T-helper 1 cell treated with Interleukin-12 subunit alpha and Interleukin-12 subunit beta and Interleukin-4 antibody, amounts not matched to agents 30 ng/mL and 1 ng/mL, for 36 hours (primary cell): Measurements from ENCODE around the gene CELSR1. TPM values are rescaled to one million over a fixed set of nuclear protein-coding genes. Genes with fewer than 3 reads are reported as not detected.

Experiments
- intact Hi-C: fragments of 100-400 bp; cut with micrococcal nuclease; formaldehyde crosslinking; loops from one replicate; pipeline ENCODE4 v1.15.1; 2024
- total RNA-seq: library from RNA; stranded (reverse); gene quantifications from 2 replicates; pipeline ENCODE4 v1.2.3, GENCODE V29; 2022

The CELSR1 gene
- total RNA-seq, 1 donor from 2014 or later = 0.47 TPM

GRCh38 chr22:46557736-46558480, 20.5 kb upstream of the CELSR1 start:
- intact Hi-C loops = no loop called here

DNA sequence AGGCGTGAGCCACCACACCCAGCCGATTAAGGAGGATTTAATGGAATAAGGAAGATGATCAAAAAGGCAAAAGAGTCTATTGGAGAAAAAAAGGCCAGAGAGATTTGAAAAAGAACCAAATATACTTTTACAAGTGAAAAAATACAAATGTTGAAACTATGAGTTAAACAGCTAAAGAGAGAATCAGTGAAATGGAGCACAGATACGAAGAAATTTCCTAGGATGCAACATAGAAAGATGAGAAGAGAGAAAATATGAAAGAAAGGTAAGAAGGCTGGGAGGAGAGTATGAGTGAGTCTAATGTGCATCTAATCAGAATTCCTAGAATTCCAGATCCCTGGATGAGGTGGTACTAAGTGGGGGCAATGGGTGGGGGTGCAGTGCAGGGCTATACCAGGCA, 19.4 kb upstream of the CELSR1 start:
- intact Hi-C loops = no loop called here

GRCh38 chr22:46553189-46553588, 15.8 kb upstream of the CELSR1 start:
- intact Hi-C loops = no loop called here

DNA sequence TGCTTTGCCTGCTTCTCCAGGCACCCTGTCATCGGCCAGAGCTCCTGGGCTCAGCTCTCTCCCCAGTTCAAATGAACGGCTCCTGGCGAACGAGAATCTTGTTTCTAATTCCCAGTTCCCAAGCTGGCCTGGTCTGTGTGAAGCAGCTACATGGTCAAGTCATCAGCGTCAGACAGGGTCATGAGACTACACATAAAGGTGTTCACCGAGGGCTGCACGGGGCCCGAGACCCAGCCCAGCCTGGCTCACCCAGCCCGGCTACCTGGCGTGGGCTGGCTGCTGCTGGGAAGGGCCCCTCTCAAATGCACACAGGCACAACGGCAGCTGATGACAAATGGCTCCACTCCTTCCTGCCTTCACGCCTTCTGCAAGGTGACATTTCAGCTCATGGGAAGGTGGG, 14.6 kb upstream of the CELSR1 start:
- intact Hi-C loops = no loop called here

DNA sequence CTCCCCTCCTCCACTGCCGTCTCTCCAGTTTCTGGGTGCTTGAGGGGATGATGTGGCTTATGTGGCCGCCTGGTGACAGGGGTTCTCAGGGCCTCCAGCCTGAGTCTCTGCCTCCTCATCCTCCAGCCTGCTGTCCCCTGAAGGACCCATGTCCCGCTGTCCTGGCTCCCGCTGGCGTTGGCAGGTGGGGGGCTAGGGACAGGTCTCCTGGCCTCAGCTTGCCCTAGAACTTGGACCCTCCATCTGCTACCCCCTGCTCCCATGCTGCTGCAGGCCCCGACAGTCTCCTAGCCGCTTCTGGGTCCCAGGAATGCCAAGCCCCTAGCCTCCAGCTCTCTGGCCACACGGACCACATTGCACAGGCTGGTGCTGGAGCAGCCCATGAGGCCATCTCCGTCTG, 13.9 kb upstream of the CELSR1 start:
- intact Hi-C loops = no loop called here

DNA sequence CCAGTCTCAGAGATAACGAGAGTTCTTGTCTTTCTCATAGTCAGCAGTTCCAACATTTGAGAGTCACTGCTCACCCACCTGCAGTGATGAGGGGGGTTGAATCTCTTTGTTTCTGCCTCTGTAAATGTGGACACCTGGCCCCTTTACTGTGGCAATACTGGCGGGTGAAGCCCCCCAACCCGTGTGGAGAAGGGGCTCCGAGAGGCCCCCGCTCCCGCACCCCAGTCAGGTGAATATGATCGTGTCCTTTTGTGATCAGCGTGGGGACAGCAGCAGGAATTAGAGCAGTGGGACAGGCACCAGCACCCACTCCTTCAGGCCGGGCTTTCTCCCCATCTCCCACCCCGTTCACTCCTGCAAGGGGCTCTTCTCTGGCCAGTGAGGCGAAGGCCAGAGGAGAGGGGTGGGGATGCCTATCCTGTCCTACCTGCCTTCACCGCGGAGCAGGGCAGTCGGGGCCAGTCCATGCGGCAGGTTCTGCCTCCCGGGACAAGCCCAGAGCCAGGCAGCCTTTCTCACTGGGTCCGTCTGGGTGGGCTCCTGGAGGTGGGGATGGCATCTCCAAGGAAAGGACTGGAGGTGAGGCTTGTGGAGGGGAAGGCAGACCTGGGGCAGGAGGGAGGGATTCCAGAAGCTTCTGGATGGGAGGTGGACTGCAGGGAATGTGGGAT, 12.7 kb upstream of the CELSR1 start:
- intact Hi-C loops = no loop called here

GRCh38 chr22:46549563-46549840, 12.1 kb upstream of the CELSR1 start:
- intact Hi-C loops = no loop called here

GRCh38 chr22:46547883-46548244, 10.4 kb upstream of the CELSR1 start:
- intact Hi-C loops = no loop called here

DNA sequence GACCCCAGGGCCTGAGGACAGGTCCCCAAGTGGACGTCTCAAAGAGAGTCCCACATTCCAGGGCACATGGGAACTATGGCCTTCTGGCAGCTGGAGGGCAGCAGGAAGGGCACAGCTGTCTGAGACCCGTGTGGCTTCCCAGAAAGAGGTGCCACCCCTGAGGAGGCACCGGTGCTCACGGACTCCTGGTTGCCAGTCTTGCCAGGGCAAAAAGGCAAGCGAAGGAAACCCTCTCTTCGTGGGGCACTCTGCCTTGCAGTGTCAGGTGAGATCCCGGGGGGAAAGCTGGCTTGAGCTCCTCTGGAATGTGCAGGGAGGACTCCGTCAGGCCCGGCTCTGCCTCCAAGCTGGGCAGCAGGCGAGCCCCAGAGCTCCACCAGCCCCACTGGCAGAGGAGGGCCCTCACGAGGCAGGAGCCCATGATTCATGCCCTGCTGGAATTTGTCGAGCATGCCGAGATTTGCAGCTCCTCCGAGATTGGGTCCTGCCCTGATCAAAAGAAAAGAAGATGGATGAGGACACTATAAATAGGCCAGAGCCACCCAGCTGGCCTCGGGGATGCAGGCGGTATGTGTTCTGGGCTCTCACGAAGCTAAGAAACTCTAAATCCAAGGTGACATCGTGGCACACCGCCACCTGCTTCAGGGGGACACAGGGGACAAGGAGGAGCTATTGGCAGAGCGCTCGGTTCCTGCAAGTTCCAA, 9.9 kb upstream of the CELSR1 start:
- intact Hi-C loops = no loop called here

DNA sequence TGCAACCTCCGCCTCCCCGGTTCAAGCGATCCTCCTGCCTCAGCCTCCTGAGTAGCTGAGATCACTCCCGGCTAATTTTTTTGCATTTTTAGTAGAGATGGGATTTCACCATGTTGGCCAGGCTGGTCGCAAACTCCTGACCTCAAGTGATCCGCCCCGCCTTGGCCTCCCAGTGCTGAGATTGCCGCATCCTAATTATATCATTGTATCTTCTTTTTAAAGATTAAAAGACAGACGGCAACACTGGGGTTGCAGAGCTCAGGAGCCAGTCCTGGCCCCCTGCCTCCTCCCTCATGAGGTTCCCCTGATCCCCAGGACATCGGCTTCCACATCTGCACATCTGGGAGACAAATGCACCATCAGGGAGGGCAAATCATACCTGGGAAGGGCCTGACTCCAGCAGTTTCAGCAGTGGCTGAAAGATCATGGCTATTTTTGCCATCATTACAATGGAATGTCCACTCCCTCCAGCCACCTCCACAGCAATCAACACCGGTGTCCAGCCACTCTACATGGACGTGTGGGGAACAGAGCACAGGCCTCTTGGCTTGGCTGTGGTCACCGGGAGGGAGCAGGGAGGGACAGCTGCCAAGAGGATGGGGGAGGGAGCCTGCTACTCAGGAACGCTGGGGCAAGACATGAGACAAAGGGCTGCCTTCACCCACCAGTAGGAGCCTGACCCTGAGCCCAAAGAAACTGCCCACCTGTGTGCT, 9.2 kb upstream of the CELSR1 start:
- intact Hi-C loops = no loop called here

DNA sequence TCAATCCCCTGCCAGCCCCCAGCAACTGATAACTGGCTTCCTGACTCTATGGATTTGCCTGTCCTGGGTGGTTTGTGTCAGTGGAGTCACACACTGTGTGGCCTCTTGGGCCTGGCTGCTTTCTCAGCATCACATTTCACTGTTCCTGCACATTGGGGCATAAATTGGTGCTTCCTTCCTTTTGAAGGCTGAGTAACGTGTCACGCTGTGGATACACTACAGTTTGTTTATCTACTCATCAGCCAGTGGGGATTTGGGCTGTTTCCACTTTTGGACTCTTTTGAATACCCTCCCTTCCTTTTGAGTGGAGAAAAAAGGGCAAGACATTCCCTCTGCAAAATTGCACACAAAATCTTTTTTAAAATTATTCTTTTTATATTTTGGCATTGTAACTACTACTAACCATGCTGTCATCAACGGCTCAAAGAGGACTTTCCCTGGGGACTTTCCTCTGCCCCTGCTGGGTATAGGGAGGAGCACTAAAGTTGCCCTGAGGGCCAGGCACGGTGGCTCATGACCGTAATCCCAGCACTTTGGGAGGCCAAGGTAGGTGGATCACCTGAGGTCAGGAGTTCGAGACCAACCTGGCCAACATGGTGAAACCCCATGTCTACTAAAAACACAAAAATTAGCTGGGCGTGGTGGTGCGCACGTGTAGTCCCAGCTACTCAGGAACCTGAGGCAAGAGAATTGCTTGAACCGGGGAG, 7.8 kb upstream of the CELSR1 start:
- intact Hi-C loops = no loop called here

DNA sequence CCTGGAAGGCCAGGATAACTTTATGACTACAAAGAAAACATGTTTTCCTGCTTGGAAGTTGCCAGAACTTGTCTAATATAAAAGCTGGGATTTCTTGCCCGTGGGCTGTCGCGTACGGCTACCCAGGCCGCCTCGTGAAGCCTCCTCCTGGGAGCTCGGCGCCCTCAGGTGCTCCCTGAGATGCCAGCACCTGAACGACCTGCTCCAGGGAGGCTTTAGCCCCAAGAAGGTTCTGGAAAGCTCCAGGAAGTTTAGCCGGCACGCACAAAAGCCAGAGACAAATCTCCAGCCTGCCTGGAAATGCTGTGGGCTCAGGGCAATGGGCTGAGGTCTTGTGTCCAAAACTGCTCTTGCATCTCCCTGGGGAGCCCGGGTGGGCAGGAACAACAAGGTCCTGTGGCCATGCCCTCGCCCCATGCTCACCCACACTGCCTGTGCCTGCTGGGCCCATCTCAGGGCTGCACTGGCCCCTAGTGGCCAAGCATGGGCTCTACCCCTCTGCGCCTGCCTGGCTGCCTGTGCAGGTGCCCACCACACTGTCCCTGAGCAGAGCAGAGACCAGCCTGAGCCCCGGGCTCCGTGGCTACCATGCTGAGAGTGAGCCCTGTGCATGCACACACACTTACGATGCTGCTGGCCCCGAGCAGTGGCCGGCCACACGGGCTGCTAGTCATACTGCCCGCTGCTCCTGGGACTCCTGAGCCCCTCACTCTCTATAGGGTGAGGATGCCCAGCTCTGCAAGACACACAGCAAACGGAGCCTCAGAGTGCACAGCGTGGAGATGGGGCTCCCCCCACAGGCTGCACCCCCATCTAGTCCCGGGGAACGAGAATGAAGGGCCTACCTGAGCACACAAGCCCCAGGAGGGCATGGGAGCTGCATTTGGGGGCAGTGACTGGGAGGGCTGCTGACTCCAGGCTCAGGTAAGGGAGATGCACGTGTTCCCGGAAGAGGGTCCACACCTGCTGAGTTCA, 4.9 kb upstream of the CELSR1 start:
- intact Hi-C loops = loop anchor here (1.0 kb wide), 2 partner anchors 175 to 420 kb away; no protein-coding TSS in a partner anchor

DNA sequence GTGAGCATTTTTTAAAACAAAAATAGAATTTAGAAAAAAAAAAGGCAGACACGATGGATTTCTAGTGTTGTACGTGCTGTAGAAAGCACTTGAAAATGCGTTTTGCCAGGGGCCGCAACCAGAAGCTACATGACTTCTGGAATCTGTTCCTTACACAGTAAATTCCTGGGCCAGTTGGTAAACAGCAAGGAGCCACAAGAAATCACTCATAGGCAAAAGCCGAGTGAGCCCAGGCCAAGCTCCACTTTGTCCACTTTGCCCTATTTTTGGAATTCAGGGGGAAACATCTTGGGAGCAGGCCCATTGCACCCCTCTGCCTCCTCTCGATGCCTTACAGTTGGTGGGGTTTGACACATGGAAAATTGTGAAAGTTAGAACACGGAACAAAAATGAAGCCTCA, 4.1 kb upstream of the CELSR1 start:
- intact Hi-C loops = no loop called here

DNA sequence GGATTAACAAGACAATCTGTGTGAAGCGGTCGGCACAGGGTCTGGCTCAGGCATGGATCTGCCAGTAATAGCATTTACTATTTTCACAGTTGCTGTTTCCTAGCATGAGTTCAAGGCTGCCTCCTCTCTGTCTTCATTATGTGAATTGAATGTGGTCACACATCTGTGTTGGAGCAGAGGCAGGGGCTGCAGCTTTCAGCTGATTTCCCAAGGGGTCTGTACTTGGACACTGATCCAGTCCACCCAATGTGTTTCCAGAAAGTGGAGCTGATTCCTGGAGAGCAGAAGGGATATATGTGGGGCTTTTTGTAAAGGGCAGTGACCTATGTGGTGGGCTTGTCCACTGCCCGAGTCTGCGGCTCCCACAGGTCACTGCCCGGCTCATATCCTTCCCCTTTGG, 3.5 kb upstream of the CELSR1 start:
- intact Hi-C loops = no loop called here

- intact Hi-C loops = loop anchor here (10.0 kb wide), 1 partner anchor 1534 kb away; no protein-coding TSS in a partner anchor
Measured at GRCh38 chr22:46539169-46539568, 1.7 kb upstream of the CELSR1 start.

- intact Hi-C loops = loop anchor here (10.0 kb wide), 1 partner anchor 1534 kb away; no protein-coding TSS in a partner anchor
Measured at GRCh38 chr22:46538814-46539160, 1.4 kb upstream of the CELSR1 start.

DNA sequence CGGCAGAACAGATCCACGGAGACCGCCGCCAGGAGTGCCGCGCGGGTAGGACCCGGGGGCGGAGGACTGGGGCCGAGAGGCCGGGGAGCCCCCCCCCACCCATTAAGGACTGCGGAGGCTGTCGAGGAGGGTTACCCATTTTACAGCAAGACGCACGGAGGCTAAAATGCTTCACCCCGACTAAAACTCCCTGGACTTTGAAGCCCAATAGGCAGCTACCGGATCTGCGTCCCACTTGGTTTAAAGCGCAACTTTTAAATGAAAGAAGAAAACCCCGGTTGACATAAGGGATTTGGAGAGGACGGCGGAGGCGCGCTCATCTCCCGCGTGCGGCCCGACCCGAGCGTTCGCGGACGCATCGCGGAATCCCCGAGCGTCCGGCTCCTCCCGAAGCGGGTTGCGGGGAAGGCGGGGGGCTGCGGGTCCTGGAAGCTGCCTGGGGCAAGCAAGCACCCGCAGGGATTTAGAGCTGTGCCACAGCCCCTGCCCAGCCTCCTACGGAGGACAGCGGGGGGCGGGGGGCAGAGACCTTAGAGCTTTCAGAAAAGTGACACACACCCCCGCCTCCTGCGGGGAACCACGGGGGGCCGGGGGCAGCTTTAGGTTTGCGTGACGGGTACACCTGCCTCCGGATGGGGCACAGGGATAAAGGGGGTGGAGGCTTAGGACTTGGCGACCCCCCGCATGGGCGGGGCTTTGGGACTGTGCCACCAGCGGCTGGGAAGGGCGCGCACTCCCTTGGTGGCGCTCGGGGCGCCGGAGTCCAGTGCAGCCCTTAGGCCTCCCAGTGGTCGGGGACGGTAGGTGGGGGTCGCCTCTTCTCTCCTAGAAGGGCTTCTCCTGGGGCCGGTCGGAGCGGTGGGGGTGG, 760 bp upstream of the CELSR1 start:
- intact Hi-C loops = loop anchor here (10.0 kb wide), 1 partner anchor 1533 kb away; no protein-coding TSS in a partner anchor

- intact Hi-C loops = loop anchor here (10.0 kb wide), 1 partner anchor 1532 kb away; no protein-coding TSS in a partner anchor
Measured at GRCh38 chr22:46536537-46537224, 739 bp downstream of the CELSR1 start.
